Keratinocyte (primary cell): ENCODE data around the gene SEMA3D. TPM values are rescaled to one million over a fixed set of nuclear protein-coding genes. Genes with fewer than 3 reads are reported as not detected.

ENCODE experiments used
- DNase-seq: peaks from one replicate; pipeline ENCODE4 v3.0.0-alpha.2; 2011; ENCODE audit warnings: low read depth, missing footprints, low spot score
- FAIRE-seq: peaks from 2 replicates; lab custom pipeline; 2011; peaks lifted over from hg19 to GRCh38; lab: Jason Lieb, UNC
- H2AFZ ChIP-seq: 2 replicates; pipeline ENCODE4 v1.6.0; 2012; ENCODE audit warnings: low read length, control low read depth, inconsistent platforms; ENCODE audit not compliant: control insufficient read depth
- H3K27ac ChIP-seq: 2 replicates; pipeline ENCODE4 v1.5.1; 2011; ENCODE audit warnings: low read length; ENCODE audit not compliant: control insufficient read depth, insufficient read depth
- H3K27me3 ChIP-seq: 3 replicates; pipeline ENCODE4 v1.6.0; 2011; ENCODE audit warnings: low read length; ENCODE audit not compliant: control insufficient read depth, insufficient read depth; ENCODE audit errors: extremely low read depth
- H3K36me3 ChIP-seq, 2 experiments: 2 replicates in 1 of 2; 3 replicates in 1 of 2; pipeline ENCODE4 v1.5.1; 2011; ENCODE audit warnings: low read length in 2 of 2, mild to moderate bottlenecking in 1 of 2; ENCODE audit not compliant: control insufficient read depth in 2 of 2, insufficient read depth in 2 of 2; ENCODE audit errors: extremely low read depth in 1 of 2
- H3K4me1 ChIP-seq: 3 replicates; pipeline ENCODE4 v1.5.1; 2011; ENCODE audit warnings: low read length; ENCODE audit not compliant: control insufficient read depth, insufficient read depth; ENCODE audit errors: extremely low read depth
- H3K4me2 ChIP-seq: 3 replicates; pipeline ENCODE4 v1.6.0; 2011; ENCODE audit warnings: low read depth, low read length; ENCODE audit not compliant: control insufficient read depth, insufficient read depth; ENCODE audit errors: extremely low read depth
- H3K4me3 ChIP-seq, 3 experiments: fragments of 200-600 bp in 1 of 3; sonication (generic) in 1 of 3; 2 replicates in 2 of 3; 3 replicates in 1 of 3; pipeline ENCODE4 v1.5.1; 2011 to 2016; ENCODE audit warnings: low read length in 3 of 3, mild to moderate bottlenecking in 3 of 3, control low read depth in 2 of 3, inconsistent platforms in 1 of 3, low read depth in 1 of 3, mixed read lengths in 1 of 3, mixed run types in 1 of 3, moderate library complexity in 1 of 3; ENCODE audit not compliant: control insufficient read depth in 2 of 3, insufficient read depth in 2 of 3; ENCODE audit errors: extremely low read depth in 1 of 3
- H3K79me2 ChIP-seq: 2 replicates; pipeline ENCODE4 v1.6.0; 2012; ENCODE audit warnings: low read length; ENCODE audit not compliant: control insufficient read depth, insufficient read depth
- H3K9ac ChIP-seq: 3 replicates; pipeline ENCODE4 v1.6.0; 2011; ENCODE audit warnings: low read length; ENCODE audit not compliant: control insufficient read depth, insufficient read depth; ENCODE audit errors: extremely low read depth
- H3K9me1 ChIP-seq: 3 replicates; pipeline ENCODE4 v1.6.0; 2011; ENCODE audit warnings: low read length; ENCODE audit not compliant: control insufficient read depth, insufficient read depth; ENCODE audit errors: extremely low read depth
- H3K9me3 ChIP-seq: 2 replicates; pipeline ENCODE4 v1.5.1; 2012; ENCODE audit warnings: low read depth, low read length; ENCODE audit not compliant: control insufficient read depth
- H4K20me1 ChIP-seq: 3 replicates; pipeline ENCODE4 v1.6.0; 2011; ENCODE audit warnings: low read length; ENCODE audit not compliant: control insufficient read depth, insufficient read depth; ENCODE audit errors: extremely low read depth
- CTCF ChIP-seq, 3 experiments: IDR thresholded peaks in 1 of 3; conservative IDR thresholded peaks in 1 of 3; optimal IDR thresholded peaks in 1 of 3; 2 replicates in 2 of 3; 3 replicates in 1 of 3; pipeline versions ENCODE3 to v1.5.1; 2011; ENCODE audit warnings: low read length in 3 of 3, mild to moderate bottlenecking in 3 of 3, moderate library complexity in 2 of 3, control low read depth in 1 of 3, inconsistent platforms in 1 of 3; ENCODE audit not compliant: insufficient read depth in 2 of 3; ENCODE audit errors: extremely low read depth in 1 of 3
- EZH2 ChIP-seq: IDR thresholded peaks from one replicate; pipeline ENCODE4 v1.6.1; 2012; ENCODE audit warnings: inconsistent platforms, mild to moderate bottlenecking, low read length, moderate library complexity
- dilution Hi-C: fragments of 300-500 bp; cut with MboI; formaldehyde crosslinking; loops from one replicate; pipeline ENCODE4 v1.7.0; 2020; ENCODE audit warnings: low sequenced_read_pairs; ENCODE audit not compliant: extremely low pct_ligation_motif_present
- polyA plus RNA-seq, 5 experiments: library from polyadenylated mRNA; depleted of rRNA in 3 of 5; stranded (reverse) in 3 of 5; stranded (forward) in 1 of 5; unstranded in 1 of 5; fragments of >200 nt; gene quantifications; 1 replicate in 1 of 5; 2 replicates in 3 of 5; 3 replicates in 1 of 5; pipeline versions ENCODE4 v1.2.1 to v1.2.3, GENCODE V29; 2011 to 2012; ENCODE audit warnings: missing spikeins in 2 of 5, low read depth in 1 of 5, low replicate concordance in 1 of 5

Gene SEMA3D
- polyA plus RNA-seq, 1 donor (not counting 4 experiments of a cell fraction or from before 2014, with no cell fraction given), result 5.2 TPM

GRCh38 chr7:84950836-84951235 is 236.0 kb downstream of the SEMA3D start:
- no peak for DNase-seq
- Histone ChIP-seq H3K36me3 (no peaks in the 10 kb centered on the region), H3K27ac (no peak overlapping the region), H3K4me1 (peaks cover 3% of the 10 kb centered on the region), H3K27me3 (no peaks in the 10 kb centered on the region), H2AFZ (no peak overlapping the region), H4K20me1 (no peaks in the 10 kb centered on the region), H3K4me2 (no peak overlapping the region), H3K4me3 (no peak overlapping the region), H3K9me1 (no peaks in the 10 kb centered on the region), H3K9ac (no peak overlapping the region), H3K79me2 (no peaks in the 10 kb centered on the region), H3K9me3 (no peaks in the 10 kb centered on the region)
- TF ChIP-seq EZH2 (no peak), CTCF (optimal IDR thresholded peaks at IDR 0.05 in 1 of 3, IDR thresholded peaks at IDR 0.05 in 1 of 3, conservative IDR thresholded peaks at IDR 0.05 in 1 of 3; ENCODE audit: extremely low read depth in 1 of 3, insufficient read depth in 2 of 3, low read length in 3 of 3) (no peak)
- dilution Hi-C loops, result no loop called here
- no peak for FAIRE-seq

GRCh38 chr7:84949501-84949900 is 237.4 kb downstream of the SEMA3D start:
- no peak for TF ChIP-seq EZH2
- TF ChIP-seq CTCF (optimal IDR thresholded peaks at IDR 0.05 in 1 of 3, IDR thresholded peaks at IDR 0.05 in 1 of 3, conservative IDR thresholded peaks at IDR 0.05 in 1 of 3; ENCODE audit: extremely low read depth in 1 of 3, insufficient read depth in 2 of 3, low read length in 3 of 3), result no peak
- dilution Hi-C loops, result no loop called here
- H3K79me2 ChIP-seq, result no peaks in the 10 kb centered on the region
- H3K27me3 ChIP-seq, result no peaks in the 10 kb centered on the region
- no peak for FAIRE-seq
- H3K27ac ChIP-seq, result no peak overlapping the region
- no peaks in the 10 kb centered on the region for H4K20me1 ChIP-seq
- no peaks in the 10 kb centered on the region for H3K9me3 ChIP-seq
- no peaks in the 10 kb centered on the region for H3K36me3 ChIP-seq
- H3K9me1 ChIP-seq, result no peaks in the 10 kb centered on the region
- H2AFZ ChIP-seq, result no peak overlapping the region
- H3K4me2 ChIP-seq, result no peak overlapping the region
- H3K4me1 ChIP-seq, result peaks cover 3% of the 10 kb centered on the region
- no peak overlapping the region for H3K9ac ChIP-seq
- no peak overlapping the region for H3K4me3 ChIP-seq
- no peak for DNase-seq
